ENCODE measurements around the gene ANKMY1.

- TF ChIP-seq CTCF (IDR thresholded peaks at IDR 0.05; ENCODE audit: poor library complexity) (peak; percentile 79), EZH2 (IDR thresholded peaks at IDR 0.05; ENCODE audit: borderline replicate concordance) (no peak)
Observed at GRCh38 chr2:240513549-240514287, 44.1 kb downstream of the ANKMY1 start.

Data from hepatocyte (in vitro differentiated cells).